Fibroblast of skin of left quadriceps (primary cell): ENCODE data around the gene SLC4A3.

ENCODE experiments used
- DNase-seq, 2 experiments: peaks; one replicate each; pipeline ENCODE4 v3.0.0-alpha.2; 2013; ENCODE audit warnings: low read depth in 2 of 2

Gene SLC4A3

GRCh38 chr2:219612577-219613286 is 14.7 kb upstream of the SLC4A3 start:
- no peak for DNase-seq

- DNase-seq = no peak
Measured at GRCh38 chr2:219613461-219614070, 13.9 kb upstream of the SLC4A3 start.

GRCh38 chr2:219614076-219614860 is 13.2 kb upstream of the SLC4A3 start:
- DNase-seq = no peak

DNA sequence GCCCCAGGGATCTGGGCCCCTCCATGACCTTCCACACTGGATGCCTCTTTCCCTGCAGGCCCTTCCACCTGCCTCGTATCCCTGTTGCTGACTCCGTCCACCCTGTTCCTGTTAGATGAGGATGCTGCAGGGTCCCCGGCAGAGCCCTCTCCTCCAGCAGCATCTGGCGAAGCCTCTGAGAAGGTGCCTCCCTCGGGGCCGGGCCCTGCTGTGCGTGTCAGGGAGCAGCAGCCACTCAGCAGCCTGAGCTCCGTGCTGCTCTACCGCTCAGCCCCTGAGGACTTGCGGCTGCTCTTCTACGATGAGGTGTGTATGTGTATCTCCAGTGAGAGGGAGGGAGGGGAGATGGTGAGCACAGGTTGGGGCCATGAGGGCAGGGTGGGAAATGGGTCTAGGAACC is 12.4 kb upstream of the SLC4A3 start:
- DNase-seq = no peak

GRCh38 chr2:219615894-219616293 is 11.5 kb upstream of the SLC4A3 start:
- DNase-seq = no peak

GRCh38 chr2:219616550-219616949 is 10.9 kb upstream of the SLC4A3 start:
- DNase-seq = no peak

DNA sequence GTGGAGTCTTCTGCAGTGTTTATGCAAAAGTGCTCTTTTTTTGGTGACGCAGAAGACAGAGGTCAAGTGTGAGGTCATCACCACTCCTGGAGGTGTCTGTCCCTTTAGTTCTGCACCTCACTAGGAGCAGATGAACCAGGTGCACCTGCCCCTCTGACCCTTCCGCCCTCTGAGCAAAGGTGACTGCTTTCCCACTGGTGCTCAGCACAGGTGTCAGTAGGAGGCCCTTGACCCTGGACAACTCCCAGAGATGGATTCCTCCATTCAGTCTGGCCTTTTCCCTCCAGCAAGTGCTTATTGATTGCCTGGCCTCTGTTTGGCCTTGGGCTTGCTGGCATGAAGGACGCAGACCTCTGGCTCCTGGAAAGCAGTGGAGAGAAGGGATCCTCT is 8.7 kb upstream of the SLC4A3 start:
- DNase-seq = no peak

- no peak for DNase-seq
Measured at GRCh38 chr2:219619235-219619634, 8.2 kb upstream of the SLC4A3 start.

DNA sequence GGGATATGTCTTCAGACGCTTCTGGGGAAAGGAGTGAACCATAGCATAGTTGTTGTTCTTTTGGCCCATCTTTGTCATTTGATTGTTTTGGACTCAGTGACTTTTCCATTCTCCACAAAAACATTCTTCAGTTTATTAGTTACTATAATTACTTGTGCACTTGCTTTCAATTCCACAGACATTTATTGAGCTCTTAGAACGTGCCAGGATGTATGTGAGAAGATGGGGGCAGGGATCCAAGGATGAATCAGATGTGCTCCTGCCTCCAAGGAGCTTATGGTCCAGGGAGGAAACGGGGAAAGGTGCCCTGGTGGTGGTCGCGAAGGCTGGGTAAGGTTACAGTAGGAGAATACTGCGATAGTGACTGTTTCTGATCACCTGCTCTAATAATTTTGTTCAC is 6.9 kb upstream of the SLC4A3 start:
- no peak for DNase-seq

DNA sequence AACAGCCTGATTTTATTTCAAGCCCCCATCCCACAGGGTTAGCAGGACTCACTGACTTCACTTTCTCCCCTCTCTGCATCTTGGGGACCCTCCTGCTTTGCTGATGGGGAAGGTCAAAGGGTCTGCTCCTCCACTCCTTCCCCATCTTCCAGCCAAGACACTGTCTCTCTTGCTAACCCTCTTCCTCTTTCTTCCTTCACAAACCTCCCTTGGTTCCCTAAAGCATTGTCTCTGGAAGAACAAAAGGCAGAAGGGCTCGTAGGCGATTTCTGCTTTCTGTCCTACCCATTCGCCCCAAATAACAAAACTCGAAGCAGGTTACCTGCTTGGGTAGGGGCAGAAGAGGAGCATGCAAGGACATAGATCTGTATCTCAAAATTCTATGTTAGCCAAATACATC is 5.5 kb upstream of the SLC4A3 start:
- no peak for DNase-seq

DNA sequence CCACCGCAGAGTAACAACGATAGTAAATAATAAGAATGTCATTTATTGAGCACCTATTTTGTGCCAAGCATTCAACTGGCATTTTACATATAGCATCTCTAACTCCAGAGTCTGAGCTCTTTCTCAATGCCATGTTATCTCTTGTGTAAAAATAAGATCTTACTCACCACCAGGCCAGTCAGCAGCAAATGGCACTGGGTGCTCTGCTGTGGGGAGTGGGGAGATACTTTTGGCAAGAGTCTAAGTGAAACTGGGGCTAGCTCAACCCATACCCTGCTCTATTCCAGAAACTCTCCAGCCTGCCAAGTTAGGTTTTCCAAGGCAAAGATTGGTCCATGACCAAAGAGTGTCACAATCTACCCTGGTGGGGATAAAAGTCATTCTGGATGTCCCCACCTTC is 5.0 kb upstream of the SLC4A3 start:
- no peak for DNase-seq

- DNase-seq = no peak
Measured at GRCh38 chr2:219624565-219624964, 2.9 kb upstream of the SLC4A3 start.

- DNase-seq = no peak
Measured at GRCh38 chr2:219625179-219625578, 2.3 kb upstream of the SLC4A3 start.

DNA sequence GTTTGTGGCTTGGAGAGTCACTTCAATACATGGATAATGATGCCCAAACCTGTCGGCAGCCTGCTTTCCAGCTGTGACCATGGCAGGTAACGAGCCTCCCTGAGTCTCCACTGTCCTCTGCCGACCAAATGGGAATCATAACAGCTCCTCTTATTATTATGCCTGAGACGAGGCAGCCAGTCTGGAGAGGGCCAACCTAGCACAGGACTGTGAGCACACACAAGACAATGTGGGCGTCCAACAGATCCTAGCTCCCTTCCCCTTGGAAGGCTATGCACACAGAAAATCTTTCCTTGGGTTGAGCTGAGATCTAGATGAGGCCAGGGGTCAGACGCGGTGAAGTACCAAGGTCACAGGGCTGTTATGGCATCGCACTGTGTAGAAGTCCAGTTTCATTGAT is 890 bp upstream of the SLC4A3 start:
- DNase-seq = no peak

DNA sequence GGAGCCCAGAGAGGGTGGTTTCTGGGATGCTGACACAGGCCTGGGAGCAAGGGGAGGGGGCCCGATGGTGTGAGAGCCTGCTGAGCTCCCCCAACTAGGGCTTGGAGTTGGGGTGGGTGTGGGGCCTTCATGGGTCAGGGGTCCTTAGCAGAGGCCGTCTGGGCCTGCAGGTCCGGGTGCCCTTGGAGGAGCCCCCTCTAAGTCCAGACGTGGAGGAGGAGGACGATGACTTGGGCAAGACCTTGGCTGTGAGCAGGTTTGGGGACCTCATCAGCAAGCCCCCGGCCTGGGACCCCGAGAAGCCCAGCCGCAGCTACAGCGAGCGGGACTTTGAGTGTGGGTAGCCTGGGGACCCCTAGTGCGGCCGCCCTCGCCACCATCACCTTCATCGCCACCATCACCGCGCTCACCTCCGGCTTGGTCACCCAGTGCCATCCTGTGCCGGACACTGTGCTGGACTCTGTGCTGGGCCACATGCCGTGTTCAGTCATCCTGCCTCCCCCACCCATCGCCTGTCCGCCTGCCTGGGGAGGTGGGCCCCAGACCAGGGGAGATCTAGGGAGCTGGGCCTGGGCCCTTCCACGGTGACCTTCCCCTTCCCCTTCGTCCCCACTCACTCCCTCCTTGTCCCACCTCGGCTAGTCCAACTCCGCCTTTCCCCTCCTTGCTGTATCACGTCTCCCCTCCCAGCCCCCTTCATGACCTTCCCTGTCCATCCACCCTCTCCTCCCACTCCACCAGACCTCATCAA is 980 bp downstream of the SLC4A3 start:
- DNase-seq = no peak

GRCh38 chr2:219628986-219629901 is 1.8 kb downstream of the SLC4A3 start:
- DNase-seq = no peak

GRCh38 chr2:219629976-219630695 is 2.7 kb downstream of the SLC4A3 start:
- no peak for DNase-seq

GRCh38 chr2:219630770-219631405 is 3.5 kb downstream of the SLC4A3 start:
- DNase-seq = no peak

DNA sequence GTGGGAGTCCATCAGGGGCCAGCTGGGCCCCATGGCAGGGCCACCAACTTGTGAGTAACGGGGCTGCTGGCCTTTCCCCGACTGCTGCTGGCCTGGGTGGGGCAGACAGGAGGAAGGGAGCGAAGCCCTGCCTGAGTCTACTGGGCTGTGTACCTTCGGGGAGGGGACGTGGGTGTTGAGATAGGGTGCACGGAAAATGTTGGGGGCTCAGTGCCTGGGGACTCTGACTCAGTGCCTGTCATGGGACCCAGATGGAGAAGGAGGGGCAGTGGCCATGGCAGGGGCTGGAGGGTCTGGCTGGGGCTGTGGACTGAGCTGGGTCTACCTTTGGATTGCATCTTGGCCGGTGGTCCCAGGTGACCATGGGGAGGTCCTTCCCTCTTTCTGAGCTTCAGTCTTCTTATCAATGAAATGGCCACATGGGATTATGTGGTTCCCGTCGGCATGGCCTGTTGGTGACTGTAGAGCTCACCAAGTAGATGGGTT is 4.0 kb downstream of the SLC4A3 start:
- DNase-seq = no peak
